ENCODE measurements around the gene PRR15L. TPM values are rescaled to one million over a fixed set of nuclear protein-coding genes. Genes with fewer than 3 reads are reported as not detected.

Gene PRR15L
- total and polyA plus RNA-seq, 2 of the 4 experiments (the other 2 are of a cell fraction): not detected

DNA sequence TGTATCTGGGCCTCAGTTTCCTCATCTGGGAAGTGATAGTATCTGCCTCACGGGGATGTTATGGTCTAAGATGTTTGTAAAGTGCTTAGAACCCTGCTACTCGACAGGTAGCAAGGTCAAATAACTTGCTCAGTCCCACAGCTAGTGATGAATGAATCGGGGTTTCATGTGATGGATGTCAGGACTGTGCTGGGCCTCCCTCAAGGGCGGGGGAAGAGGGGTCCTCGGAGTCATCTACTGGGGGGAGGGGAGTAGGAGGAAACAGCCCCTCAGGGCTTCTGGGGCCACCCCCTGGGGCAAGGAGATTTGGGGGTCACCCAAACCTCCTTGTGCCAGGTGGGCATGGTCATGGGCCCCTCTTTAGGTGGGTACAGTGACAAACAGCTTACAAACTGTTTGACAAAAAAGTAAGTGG, 15.6 kb downstream of the PRR15L start:
- peak overlapping the region; percentile 17; the same call in 1 of the 2 replicates for H2AK5ac ChIP-seq (ENCODE audit: low read depth, low read length)
- ChIA-PET POLR2A (ENCODE audit: unreplicated experiment) (no interaction called here), CTCF (interaction anchor here (0.6 to 1.6 kb wide), 2 partner anchors 52 to 69 kb away, joined by 3 to 4 read pairs; no protein-coding TSS in a partner anchor)
- H3K4ac ChIP-seq (ENCODE audit: low read depth, low read length): peak overlapping the region; percentile 50
- peak overlapping the region; percentile 80 for H3K14ac ChIP-seq (replicated peaks; ENCODE audit: low read depth, low read length)
- H2BK5ac ChIP-seq (ENCODE audit: low read depth, low read length, poor library complexity, severe bottlenecking): no peak overlapping the region
- H3K9ac ChIP-seq (ENCODE audit: low read depth, low read length): peak overlapping the region; percentile 42
- H3K36me3 ChIP-seq (ENCODE audit: control insufficient read depth, insufficient read depth, low read length): peaks cover 2% of the 10 kb centered on the region
- TF ChIP-seq, protein P1, sequence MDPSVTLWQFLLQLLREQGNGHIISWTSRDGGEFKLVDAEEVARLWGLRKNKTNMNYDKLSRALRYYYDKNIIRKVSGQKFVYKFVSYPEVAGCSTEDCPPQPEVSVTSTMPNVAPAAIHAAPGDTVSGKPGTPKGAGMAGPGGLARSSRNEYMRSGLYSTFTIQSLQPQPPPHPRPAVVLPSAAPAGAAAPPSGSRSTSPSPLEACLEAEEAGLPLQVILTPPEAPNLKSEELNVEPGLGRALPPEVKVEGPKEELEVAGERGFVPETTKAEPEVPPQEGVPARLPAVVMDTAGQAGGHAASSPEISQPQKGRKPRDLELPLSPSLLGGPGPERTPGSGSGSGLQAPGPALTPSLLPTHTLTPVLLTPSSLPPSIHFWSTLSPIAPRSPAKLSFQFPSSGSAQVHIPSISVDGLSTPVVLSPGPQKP (IDR thresholded peaks at IDR 0.05; ENCODE audit: borderline replicate concordance, low read depth, low read length): no peak
- no peak for TF ChIP-seq RFX5 (IDR thresholded peaks at IDR 0.05; ENCODE audit: low read depth, low read length)
- TF ChIP-seq BHLHE40 (IDR thresholded peaks at IDR 0.05; ENCODE audit: low read depth, low read length): no peak
- TF ChIP-seq FOS (IDR thresholded peaks at IDR 0.05; ENCODE audit: low read depth, low read length): no peak
- no peak for TF ChIP-seq MAFK (IDR thresholded peaks at IDR 0.05; ENCODE audit: low read depth, low read length)
- no peak for TF ChIP-seq RAD21 (IDR thresholded peaks at IDR 0.05; ENCODE audit: low read length)
- no peak for TF ChIP-seq MAZ (IDR thresholded peaks at IDR 0.05; ENCODE audit: borderline replicate concordance, low read depth, low read length)
- TF ChIP-seq SMC3 (IDR thresholded peaks at IDR 0.05; ENCODE audit: low read depth, low read length): no peak
- no peak for TF ChIP-seq POLR2A (IDR thresholded peaks at IDR 0.05; ENCODE audit: low read depth, low read length)
- TF ChIP-seq CHD1 (IDR thresholded peaks at IDR 0.05; ENCODE audit: low read depth, low read length): no peak
- TF ChIP-seq, protein P2, sequence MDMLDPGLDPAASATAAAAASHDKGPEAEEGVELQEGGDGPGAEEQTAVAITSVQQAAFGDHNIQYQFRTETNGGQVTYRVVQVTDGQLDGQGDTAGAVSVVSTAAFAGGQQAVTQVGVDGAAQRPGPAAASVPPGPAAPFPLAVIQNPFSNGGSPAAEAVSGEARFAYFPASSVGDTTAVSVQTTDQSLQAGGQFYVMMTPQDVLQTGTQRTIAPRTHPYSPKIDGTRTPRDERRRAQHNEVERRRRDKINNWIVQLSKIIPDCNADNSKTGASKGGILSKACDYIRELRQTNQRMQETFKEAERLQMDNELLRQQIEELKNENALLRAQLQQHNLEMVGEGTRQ (IDR thresholded peaks at IDR 0.05; ENCODE audit: low read depth, low read length): no peak
- TF ChIP-seq CEBPB (IDR thresholded peaks at IDR 0.05; ENCODE audit: low read depth, low read length): no peak
- TF ChIP-seq RCOR1 (IDR thresholded peaks at IDR 0.05; ENCODE audit: insufficient replicate concordance, low read length): no peak
- TF ChIP-seq NFE2L2 (IDR thresholded peaks at IDR 0.05; ENCODE audit: low read depth, low read length): no peak
- TF ChIP-seq MXI1 (IDR thresholded peaks at IDR 0.05; ENCODE audit: borderline replicate concordance, low read depth, low read length): no peak
- TF ChIP-seq, protein P3, sequence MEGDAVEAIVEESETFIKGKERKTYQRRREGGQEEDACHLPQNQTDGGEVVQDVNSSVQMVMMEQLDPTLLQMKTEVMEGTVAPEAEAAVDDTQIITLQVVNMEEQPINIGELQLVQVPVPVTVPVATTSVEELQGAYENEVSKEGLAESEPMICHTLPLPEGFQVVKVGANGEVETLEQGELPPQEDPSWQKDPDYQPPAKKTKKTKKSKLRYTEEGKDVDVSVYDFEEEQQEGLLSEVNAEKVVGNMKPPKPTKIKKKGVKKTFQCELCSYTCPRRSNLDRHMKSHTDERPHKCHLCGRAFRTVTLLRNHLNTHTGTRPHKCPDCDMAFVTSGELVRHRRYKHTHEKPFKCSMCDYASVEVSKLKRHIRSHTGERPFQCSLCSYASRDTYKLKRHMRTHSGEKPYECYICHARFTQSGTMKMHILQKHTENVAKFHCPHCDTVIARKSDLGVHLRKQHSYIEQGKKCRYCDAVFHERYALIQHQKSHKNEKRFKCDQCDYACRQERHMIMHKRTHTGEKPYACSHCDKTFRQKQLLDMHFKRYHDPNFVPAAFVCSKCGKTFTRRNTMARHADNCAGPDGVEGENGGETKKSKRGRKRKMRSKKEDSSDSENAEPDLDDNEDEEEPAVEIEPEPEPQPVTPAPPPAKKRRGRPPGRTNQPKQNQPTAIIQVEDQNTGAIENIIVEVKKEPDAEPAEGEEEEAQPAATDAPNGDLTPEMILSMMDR (conservative IDR thresholded peaks at IDR 0.05; ENCODE audit: low read depth, low read length): no peak
- no peak overlapping the region for H2BK20ac ChIP-seq (ENCODE audit: low read depth, low read length)
- H2AK9ac ChIP-seq (replicated peaks; ENCODE audit: low read depth, low read length, poor library complexity): peak overlapping the region; percentile 58
- H3K4me1 ChIP-seq (ENCODE audit: control insufficient read depth, insufficient read depth, low read length): peaks cover 2% of the 10 kb centered on the region; the same call in 1 of the 2 replicates
- no peak overlapping the region; the same call in 1 of the 2 replicates for H3K27ac ChIP-seq (ENCODE audit: insufficient read depth, low read length)
- H3K79me1 ChIP-seq (ENCODE audit: low read depth in 1 of 2, low read length in 2 of 2): peaks cover 8 to 19% of the 10 kb centered on the region in 2 experiments
- H3K23ac ChIP-seq (ENCODE audit: low read depth, low read length): 0 out of 2 replicates have a peak overlapping the region, but pooled peaks have one; percentile 48
- 0 out of 2 replicates have a peak, but pooled peaks cover 4% of the 10 kb centered on the region for H3K9me1 ChIP-seq (ENCODE audit: insufficient read depth, low read length)
- H4K20me1 ChIP-seq (ENCODE audit: insufficient read depth, low read length): peaks cover 1% of the 10 kb centered on the region; the same call in 1 of the 2 replicates
- no TSS peak for BruUV-seq (replicated peaks)
- 0 out of 2 replicates have a peak overlapping the region, but pooled peaks have one; percentile 8 for H3K56ac ChIP-seq (ENCODE audit: extremely low read depth, insufficient read depth, low read length)
- 16% methylated on average over 3 of the region's 5 CpGs; no CpG with 5 or more reads in 1 of the 2 experiments for WGBS, 2 experiments (ENCODE audit: extremely low coverage in 2 of 2, insufficient read length in 1 of 2)
- no peak overlapping the region for H4K91ac ChIP-seq (ENCODE audit: insufficient read depth, low read depth, low read length)
- intact Hi-C loops (cut with micrococcal nuclease): no loop called here
- H4K8ac ChIP-seq (ENCODE audit: low read depth in 2 of 2, low read length in 2 of 2): peak overlapping the region; percentile 75 to 93
- DNase-seq (no peak), ATAC-seq (ENCODE audit: low read depth) (no peak)
- H3K9me3 ChIP-seq (ENCODE audit: control insufficient read depth, insufficient read depth, low read length): no peaks in the 10 kb centered on the region
- peak overlapping the region; percentile 6 for H4K5ac ChIP-seq (ENCODE audit: low read depth, low read length)
- dilution Hi-C loops (cut with HindIII; ENCODE audit: low sequenced_read_pairs, unreplicated experiment): no loop called here
- no peak overlapping the region for H2BK120ac ChIP-seq (ENCODE audit: low read depth, low read length)
- peak overlapping the region; percentile 84 for H3K4me2 ChIP-seq (ENCODE audit: low read depth, low read length)
- no peak overlapping the region for H2BK15ac ChIP-seq (ENCODE audit: low read depth, low read length)
- H3K18ac ChIP-seq (ENCODE audit: low read depth, low read length): no peak overlapping the region
- peak overlapping the region; percentile 70 for H3K4me3 ChIP-seq (ENCODE audit: insufficient read depth, low read depth, low read length)
- H3K27me3 ChIP-seq (ENCODE audit: control insufficient read depth, insufficient read depth, low read length): no peaks in the 10 kb centered on the region
- in situ Hi-C loops (cut with MboI; ENCODE audit: low sequenced_read_pairs): no loop called here
- peak overlapping the region; percentile 93 for H2AFZ ChIP-seq (replicated peaks; ENCODE audit: low read length, poor library complexity)
